Hippocampal formation (tissue), 2 donors: ENCODE data around the gene PREP.
"Not testable (repeated sequence)": the region's sequence is repeated elsewhere in the genome, so short reads cannot be mapped to it uniquely, and the experiment has no call there.

Source experiments
- DNase-seq, 2 donors: peaks; one replicate each; lab custom pipeline; 2025; lab: John Stamatoyannopoulos, UW

The PREP gene

DNA sequence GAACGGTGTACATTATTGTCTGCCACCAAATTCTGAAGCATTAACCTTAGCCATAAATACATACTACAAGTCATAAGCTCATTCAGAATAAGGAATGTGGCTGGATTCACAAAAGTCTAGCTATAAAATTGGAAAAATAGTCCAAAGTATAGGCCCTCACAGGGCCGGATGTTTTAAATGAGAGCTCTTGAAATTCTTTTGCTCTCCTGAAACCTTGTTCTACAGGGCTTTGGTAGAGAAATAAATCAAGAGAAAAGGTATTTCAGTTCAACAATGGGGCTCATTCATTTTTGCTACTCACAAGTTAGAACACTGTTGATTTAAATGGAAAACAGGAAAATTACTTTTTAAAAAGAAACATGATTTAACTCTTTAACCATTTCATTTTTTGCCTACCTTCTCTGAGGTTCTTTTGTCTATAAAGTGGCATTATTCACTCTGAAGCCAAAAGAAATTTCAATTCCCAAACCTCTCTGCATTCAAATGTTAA is 58.0 kb downstream of the PREP start:
- DNase-seq: no peak

DNA sequence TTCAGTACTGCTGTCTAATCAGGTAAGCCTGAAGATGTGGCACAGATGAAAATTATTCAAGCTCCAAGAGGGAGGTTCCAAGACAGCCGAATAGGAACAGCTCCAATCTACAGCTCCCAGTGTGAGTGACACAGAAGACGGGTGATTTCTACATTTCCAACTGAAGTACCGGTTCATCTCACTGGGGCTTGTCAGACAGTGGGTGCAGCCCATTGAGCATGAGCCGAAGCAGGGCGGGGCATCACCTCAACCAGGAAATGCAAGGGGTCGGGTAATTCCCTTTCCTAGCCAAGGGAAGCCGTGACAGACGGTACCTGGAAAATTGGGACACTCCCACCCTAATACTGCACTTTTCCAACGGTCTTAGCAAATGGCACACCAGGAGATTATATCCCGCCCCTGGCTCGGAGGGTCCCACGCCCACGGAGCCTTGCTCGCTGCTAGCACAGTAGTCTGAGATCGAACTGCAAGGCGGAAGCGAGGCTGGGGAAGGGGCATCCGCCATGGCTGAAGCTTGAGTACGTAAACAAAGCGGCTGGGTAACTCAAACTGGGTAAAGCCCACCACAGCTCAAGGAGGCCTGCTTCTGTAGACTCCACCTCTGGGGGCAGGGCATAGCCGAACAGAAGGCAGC is 64.4 kb downstream of the PREP start:
- DNase-seq: not testable (repeated sequence)

- no peak for DNase-seq
Measured at GRCh38 chr6:105336986-105337385, 65.9 kb downstream of the PREP start.

- no peak for DNase-seq
Measured at GRCh38 chr6:105332576-105332975, 70.3 kb downstream of the PREP start.

DNA sequence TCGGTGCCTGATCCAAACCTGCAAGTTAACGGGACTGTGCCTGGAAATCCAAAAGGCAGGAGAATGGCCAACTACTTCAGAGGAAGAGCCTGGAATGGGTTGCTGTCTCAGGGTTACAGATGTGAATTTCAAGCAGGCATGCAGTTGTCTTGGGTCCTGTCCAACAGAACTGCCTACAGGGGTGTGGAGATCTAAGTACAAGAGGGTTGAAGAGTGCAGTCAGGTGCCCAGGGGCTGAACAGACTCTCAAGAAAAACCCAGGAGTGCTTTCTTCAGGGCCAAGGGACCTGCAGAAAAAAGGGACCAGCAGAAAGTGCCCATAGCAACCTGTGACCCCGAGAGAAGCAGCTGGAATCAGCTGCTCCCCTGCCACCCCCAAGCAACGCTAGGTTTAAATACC is 71.0 kb downstream of the PREP start:
- no peak for DNase-seq

- DNase-seq: no peak
Measured at GRCh38 chr6:105330913-105331312, 72.0 kb downstream of the PREP start.

DNA sequence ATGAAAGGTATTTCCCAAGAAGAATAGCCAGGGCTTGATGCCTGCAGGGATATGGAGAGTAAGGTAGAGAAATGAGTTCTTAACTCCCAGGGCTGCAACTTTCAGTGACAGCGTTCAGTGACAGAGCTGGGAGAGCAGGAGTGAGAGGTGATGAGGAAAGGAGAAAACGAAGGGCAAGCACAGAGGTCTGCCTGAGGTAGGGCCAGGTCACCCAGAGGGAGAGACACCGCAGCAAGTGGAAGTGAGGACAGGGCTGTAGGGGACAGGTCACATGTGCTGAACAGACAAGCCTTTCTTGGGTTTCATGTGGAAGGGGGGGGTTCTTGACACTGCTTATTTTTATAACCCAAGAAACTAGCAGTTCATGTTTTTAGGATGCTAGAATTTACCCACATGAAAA is 72.5 kb downstream of the PREP start:
- no peak for DNase-seq

DNA sequence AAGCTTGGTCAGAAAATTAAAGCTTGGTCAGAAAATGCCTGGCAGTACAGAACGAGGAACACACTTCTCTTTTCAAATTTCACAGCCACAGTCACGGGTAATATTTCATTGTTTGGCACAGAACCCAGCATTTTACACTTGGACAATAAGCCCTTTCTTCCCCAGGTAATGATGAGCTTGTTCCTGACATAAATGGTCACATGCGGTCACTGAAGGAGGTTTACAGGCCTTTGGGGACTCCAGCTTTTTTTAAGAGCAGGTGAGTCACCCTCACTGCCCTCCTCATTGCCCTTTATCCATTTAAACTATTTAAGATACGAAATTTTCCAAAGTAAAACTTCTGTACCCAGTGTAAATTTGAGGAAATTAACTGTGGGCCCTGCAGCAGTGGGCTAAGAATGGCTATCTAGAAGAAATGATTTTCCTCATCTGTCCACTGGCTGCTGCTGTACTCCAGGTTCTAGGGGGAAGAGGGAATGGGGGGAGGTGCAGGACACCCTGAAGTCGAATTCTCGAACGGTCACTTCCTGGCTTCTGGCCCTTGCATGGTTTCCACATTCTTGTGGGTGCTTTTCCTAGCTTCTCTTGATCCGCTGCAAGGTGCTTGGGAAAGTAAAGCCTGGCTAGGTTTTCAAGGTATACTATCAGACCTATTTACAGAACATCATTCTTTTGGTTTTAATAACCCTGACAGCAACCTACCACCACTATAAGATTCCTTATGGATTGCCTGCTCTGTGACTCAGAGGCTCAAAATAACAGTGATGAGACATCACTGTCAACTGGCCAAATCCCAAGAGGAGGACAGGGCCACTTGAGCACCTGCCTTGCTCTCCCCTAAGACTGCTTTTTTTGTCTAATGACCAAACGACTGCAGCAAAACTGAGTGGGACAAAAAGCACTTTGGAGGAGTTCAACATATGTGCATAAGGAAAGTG is 75.8 kb downstream of the PREP start:
- DNase-seq: no peak

DNA sequence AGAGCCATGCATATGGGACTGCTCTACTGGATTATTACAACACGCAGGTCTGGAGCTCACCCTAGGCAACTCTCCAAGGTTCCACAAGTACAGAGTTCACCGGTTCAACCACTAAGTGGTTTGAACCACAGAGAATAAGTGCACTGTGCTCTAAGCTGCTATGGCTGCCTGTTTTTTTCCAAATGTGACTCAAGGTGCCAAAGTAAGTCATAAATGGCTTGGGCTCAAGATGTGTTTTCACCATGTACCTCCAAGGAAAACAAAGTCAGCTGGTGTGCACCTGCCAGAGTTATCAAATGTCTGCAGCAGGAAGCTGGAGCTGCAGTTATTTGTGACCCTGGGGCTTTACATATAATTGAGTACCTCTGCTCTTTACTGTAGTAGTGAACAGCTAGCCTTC is 76.7 kb downstream of the PREP start:
- DNase-seq: no peak

- no peak for DNase-seq
Measured at GRCh38 chr6:105324386-105324950, 78.4 kb downstream of the PREP start.

GRCh38 chr6:105322499-105323225 is 80.2 kb downstream of the PREP start:
- DNase-seq: no peak

- DNase-seq: no peak
Measured at GRCh38 chr6:105321728-105322127, 81.2 kb downstream of the PREP start.

- no peak for DNase-seq
Measured at GRCh38 chr6:105321207-105321606, 81.7 kb downstream of the PREP start.

DNA sequence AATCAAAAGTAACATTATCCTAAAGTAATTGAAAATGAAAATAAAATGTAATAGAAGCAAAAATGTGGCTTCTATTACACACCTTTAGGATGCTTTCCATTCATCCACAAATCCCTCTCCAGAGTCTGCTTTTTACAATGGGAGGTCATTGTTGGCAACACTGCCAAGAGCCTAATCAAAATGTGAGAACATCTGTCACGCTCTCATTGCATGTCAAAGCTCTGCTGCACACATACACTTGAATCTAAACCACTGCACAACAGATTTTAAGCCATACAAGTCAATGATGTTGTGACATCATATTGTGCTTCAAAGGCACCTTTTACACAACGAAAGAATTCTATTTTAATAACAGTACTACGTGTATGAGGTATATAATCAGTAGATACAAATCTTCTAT is 82.1 kb downstream of the PREP start:
- DNase-seq: no peak

DNA sequence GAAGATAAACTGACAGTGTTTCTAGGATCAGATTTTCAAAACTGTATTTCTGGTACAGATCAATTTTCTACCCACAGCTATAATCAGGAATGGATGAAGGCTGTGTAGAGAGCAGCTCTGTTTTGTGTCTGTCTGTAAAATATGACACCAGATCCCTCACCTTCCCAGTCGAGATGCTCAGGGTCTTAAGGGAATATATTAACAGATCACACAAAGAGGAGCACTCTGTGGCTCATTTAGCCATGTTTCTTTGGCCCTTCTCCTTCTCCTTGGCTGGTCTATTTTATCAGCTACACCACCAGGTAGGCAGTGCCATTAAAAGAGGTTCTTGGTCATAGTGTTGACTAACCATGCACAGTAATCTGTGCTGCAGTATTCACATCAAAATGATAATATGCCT is 82.6 kb downstream of the PREP start:
- no peak for DNase-seq

GRCh38 chr6:105319331-105319730 is 83.6 kb downstream of the PREP start:
- DNase-seq: no peak

GRCh38 chr6:105318660-105319059 is 84.2 kb downstream of the PREP start:
- DNase-seq: no peak

DNA sequence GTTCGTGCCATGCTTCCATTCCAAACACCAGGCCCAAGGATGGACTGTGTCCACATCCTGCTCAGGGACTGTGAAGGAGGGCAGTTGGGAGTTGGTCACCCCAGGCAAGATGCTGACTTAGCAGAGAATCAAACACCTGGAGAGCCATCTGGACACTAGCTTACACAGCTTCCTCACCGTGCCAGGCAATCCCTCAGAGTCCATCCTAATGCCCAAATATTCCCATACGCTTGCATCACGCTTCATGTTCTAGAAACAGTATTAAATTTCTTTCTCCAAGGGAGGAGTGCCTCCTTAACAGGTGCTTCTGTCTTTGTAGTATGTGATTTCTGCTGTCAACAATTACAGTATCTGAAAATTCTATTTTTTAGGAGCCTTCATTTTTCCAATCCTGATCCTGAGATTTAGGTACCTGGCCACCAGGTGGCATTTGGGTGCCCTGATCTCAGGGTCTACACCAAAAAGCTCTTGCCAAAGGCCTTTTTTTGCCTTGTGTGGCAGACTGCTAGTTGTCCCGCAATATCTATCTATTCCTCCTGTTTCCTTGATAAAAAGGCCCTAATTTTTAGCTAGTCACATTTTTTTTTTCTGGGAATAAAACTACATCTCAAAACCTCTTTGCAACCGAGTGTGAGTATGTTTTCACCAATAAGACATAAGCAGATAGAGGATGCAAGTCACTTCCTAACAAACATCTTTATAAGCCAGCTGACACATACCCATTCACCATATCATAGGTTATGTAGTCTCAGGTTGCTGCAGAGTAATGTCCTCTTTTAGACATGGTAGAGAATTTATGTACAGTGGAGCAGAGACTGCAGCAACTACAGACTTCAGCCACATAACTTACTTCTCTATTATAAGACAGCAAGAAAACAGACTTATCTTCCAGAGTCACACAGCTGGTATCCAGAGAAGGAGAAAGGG is 85.0 kb downstream of the PREP start:
- DNase-seq: no peak

DNA sequence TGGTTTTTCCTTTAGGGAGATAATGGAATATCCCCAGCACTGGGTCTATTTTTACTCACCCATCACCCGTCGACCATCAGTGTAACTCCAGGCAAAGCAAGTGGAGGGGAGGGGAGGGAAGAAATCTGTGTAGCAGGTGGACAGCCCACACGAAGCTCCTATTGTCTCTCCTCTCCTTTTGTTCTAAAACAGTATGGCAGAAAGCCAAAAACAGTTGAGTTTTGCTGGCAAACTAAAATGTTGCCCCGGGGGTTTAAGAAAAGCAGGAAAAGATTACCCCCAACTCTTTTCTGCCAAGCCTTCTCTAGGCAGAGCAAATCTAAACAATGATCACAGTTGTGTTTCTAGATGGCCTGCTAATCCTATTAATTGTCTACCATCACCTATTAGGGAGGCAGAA is 89.7 kb downstream of the PREP start:
- DNase-seq: no peak

- DNase-seq: no peak
Measured at GRCh38 chr6:105310947-105311346, 91.9 kb downstream of the PREP start.

DNA sequence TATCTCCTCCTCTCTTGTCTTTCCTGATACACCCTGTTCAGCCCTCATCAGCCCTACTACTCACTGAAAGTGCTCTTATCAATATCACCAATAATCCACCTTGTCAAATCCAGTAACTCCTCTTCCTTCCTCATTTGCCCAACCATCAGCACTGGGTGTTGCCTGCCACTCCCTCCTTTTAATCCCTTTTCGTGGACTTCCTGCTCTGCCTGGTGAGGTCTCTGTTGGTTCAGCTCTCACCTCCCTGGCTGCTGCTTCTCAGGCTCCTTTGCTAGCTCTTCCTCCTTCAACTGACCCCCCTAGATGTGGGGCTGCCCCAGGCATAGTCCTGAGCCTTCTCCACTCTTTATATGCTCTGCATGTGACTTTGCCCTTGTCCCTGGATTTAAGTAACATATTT is 92.5 kb downstream of the PREP start:
- DNase-seq: no peak
